ENCODE data around the gene SECISBP2L. TPM values are rescaled to one million over a fixed set of nuclear protein-coding genes. Genes with fewer than 3 reads are reported as not detected.
"Not testable (repeated sequence)": the region's sequence is repeated elsewhere in the genome, so short reads cannot be mapped to it uniquely, and the experiment has no call there.

Gene SECISBP2L
- total and polyA plus RNA-seq, 4 donors = 62.1 to 169 (median 85.7) TPM

GRCh38 chr15:49079340-49080039 is 33.2 kb upstream of the SECISBP2L start:
- Histone ChIP-seq H3K36me3 (ENCODE audit: control insufficient read depth, insufficient read depth, low read length) (no peaks in the 10 kb centered on the region), H3K9me3 (ENCODE audit: control insufficient read depth, insufficient read depth, low read length) (no peaks in the 10 kb centered on the region), H3K27ac (ENCODE audit: low read depth, low read length) (no peak overlapping the region), H3K4me3 (ENCODE audit: low read depth, low read length) (no peak overlapping the region), H3K4me1 (ENCODE audit: control insufficient read depth, insufficient read depth, low read length) (no peaks in the 10 kb centered on the region), H3K27me3 (ENCODE audit: control insufficient read depth, insufficient read depth, low read length) (no peaks in the 10 kb centered on the region)
- WGBS (ENCODE audit: insufficient coverage) = 85% methylated on average over 16 of the region's 23 CpGs
- DNase-seq (ENCODE audit: low read depth in 4 of 6, low spot score in 6 of 6) = no peak

GRCh38 chr15:49075881-49076280 is 29.6 kb upstream of the SECISBP2L start:
- DNase-seq (ENCODE audit: low read depth in 4 of 6, low spot score in 6 of 6) = no peak
- no peaks in the 10 kb centered on the region for H3K27me3 ChIP-seq (ENCODE audit: control insufficient read depth, insufficient read depth, low read length)
- H3K4me1 ChIP-seq (ENCODE audit: control insufficient read depth, insufficient read depth, low read length) = no peaks in the 10 kb centered on the region
- no peak overlapping the region for H3K27ac ChIP-seq (ENCODE audit: low read depth, low read length)
- H3K9me3 ChIP-seq (ENCODE audit: control insufficient read depth, insufficient read depth, low read length) = no peaks in the 10 kb centered on the region
- no peak overlapping the region for H3K4me3 ChIP-seq (ENCODE audit: low read depth, low read length)
- no peaks in the 10 kb centered on the region for H3K36me3 ChIP-seq (ENCODE audit: control insufficient read depth, insufficient read depth, low read length)

- not testable (repeated sequence) for H3K36me3 ChIP-seq (ENCODE audit: control insufficient read depth, insufficient read depth, low read length); H3K4me1 ChIP-seq (ENCODE audit: control insufficient read depth, insufficient read depth, low read length); DNase-seq (ENCODE audit: low read depth in 4 of 6, low spot score in 6 of 6); H3K4me3 ChIP-seq (ENCODE audit: low read depth, low read length); H3K9me3 ChIP-seq (ENCODE audit: control insufficient read depth, insufficient read depth, low read length); H3K27me3 ChIP-seq (ENCODE audit: control insufficient read depth, insufficient read depth, low read length); H3K27ac ChIP-seq (ENCODE audit: low read depth, low read length)
- 100% methylated on average over 1 of the region's 6 CpGs for WGBS (ENCODE audit: insufficient coverage)
Observed at GRCh38 chr15:49074589-49075287, 28.5 kb upstream of the SECISBP2L start.

GRCh38 chr15:49066372-49066771 is 20.1 kb upstream of the SECISBP2L start:
- Histone ChIP-seq H3K27ac (ENCODE audit: low read depth, low read length) (no peak overlapping the region), H3K36me3 (ENCODE audit: control insufficient read depth, insufficient read depth, low read length) (no peaks in the 10 kb centered on the region), H3K9me3 (ENCODE audit: control insufficient read depth, insufficient read depth, low read length) (no peaks in the 10 kb centered on the region), H3K4me1 (ENCODE audit: control insufficient read depth, insufficient read depth, low read length) (peaks cover 4% of the 10 kb centered on the region), H3K27me3 (ENCODE audit: control insufficient read depth, insufficient read depth, low read length) (no peaks in the 10 kb centered on the region), H3K4me3 (ENCODE audit: low read depth, low read length) (no peak overlapping the region)
- WGBS (ENCODE audit: insufficient coverage) = no CpG with 5 or more reads among the region's 2 CpGs
- no peak for DNase-seq (ENCODE audit: low read depth in 4 of 6, low spot score in 6 of 6)

- Histone ChIP-seq H3K9me3 (ENCODE audit: control insufficient read depth, insufficient read depth, low read length) (no peaks in the 10 kb centered on the region), H3K27me3 (ENCODE audit: control insufficient read depth, insufficient read depth, low read length) (no peaks in the 10 kb centered on the region), H3K27ac (ENCODE audit: low read depth, low read length) (no peak overlapping the region), H3K4me3 (ENCODE audit: low read depth, low read length) (no peak overlapping the region), H3K36me3 (ENCODE audit: control insufficient read depth, insufficient read depth, low read length) (no peaks in the 10 kb centered on the region), H3K4me1 (ENCODE audit: control insufficient read depth, insufficient read depth, low read length) (peaks cover 4% of the 10 kb centered on the region)
- no peak for DNase-seq (ENCODE audit: low read depth in 4 of 6, low spot score in 6 of 6)
- 81% methylated on average over 3 of the region's 3 CpGs for WGBS (ENCODE audit: insufficient coverage)
Observed at GRCh38 chr15:49064884-49065283, 18.6 kb upstream of the SECISBP2L start.

- DNase-seq (ENCODE audit: low read depth in 4 of 6, low spot score in 6 of 6) = no peak
- Histone ChIP-seq H3K4me1 (ENCODE audit: control insufficient read depth, insufficient read depth, low read length) (peaks cover 4% of the 10 kb centered on the region), H3K27me3 (ENCODE audit: control insufficient read depth, insufficient read depth, low read length) (no peaks in the 10 kb centered on the region), H3K9me3 (ENCODE audit: control insufficient read depth, insufficient read depth, low read length) (no peaks in the 10 kb centered on the region), H3K27ac (ENCODE audit: low read depth, low read length) (no peak overlapping the region), H3K36me3 (ENCODE audit: control insufficient read depth, insufficient read depth, low read length) (no peaks in the 10 kb centered on the region), H3K4me3 (ENCODE audit: low read depth, low read length) (no peak overlapping the region)
- WGBS (ENCODE audit: insufficient coverage) = no CpG with 5 or more reads among the region's 3 CpGs
Observed at GRCh38 chr15:49064281-49064653, 18.0 kb upstream of the SECISBP2L start.

- Histone ChIP-seq H3K27me3 (ENCODE audit: control insufficient read depth, insufficient read depth, low read length) (no peaks in the 10 kb centered on the region), H3K4me1 (ENCODE audit: control insufficient read depth, insufficient read depth, low read length) (peaks cover 4% of the 10 kb centered on the region), H3K9me3 (ENCODE audit: control insufficient read depth, insufficient read depth, low read length) (no peaks in the 10 kb centered on the region), H3K27ac (ENCODE audit: low read depth, low read length) (no peak overlapping the region), H3K36me3 (ENCODE audit: control insufficient read depth, insufficient read depth, low read length) (no peaks in the 10 kb centered on the region), H3K4me3 (ENCODE audit: low read depth, low read length) (no peak overlapping the region)
- 67% methylated on average over 11 of the region's 14 CpGs for WGBS (ENCODE audit: insufficient coverage)
- no peak for DNase-seq (ENCODE audit: low read depth in 4 of 6, low spot score in 6 of 6)
Observed at GRCh38 chr15:49063402-49064280, 17.4 kb upstream of the SECISBP2L start.

GRCh38 chr15:49062900-49063299 is 16.7 kb upstream of the SECISBP2L start:
- Histone ChIP-seq H3K27ac (ENCODE audit: low read depth, low read length) (no peak overlapping the region), H3K4me3 (ENCODE audit: low read depth, low read length) (no peak overlapping the region), H3K9me3 (ENCODE audit: control insufficient read depth, insufficient read depth, low read length) (no peaks in the 10 kb centered on the region), H3K27me3 (ENCODE audit: control insufficient read depth, insufficient read depth, low read length) (no peaks in the 10 kb centered on the region), H3K4me1 (ENCODE audit: control insufficient read depth, insufficient read depth, low read length) (peaks cover 4% of the 10 kb centered on the region), H3K36me3 (ENCODE audit: control insufficient read depth, insufficient read depth, low read length) (no peaks in the 10 kb centered on the region)
- no peak for DNase-seq (ENCODE audit: low read depth in 4 of 6, low spot score in 6 of 6)
- 70% methylated on average over 13 of the region's 13 CpGs for WGBS (ENCODE audit: insufficient coverage)

GRCh38 chr15:49060710-49061495 is 14.7 kb upstream of the SECISBP2L start:
- Histone ChIP-seq H3K4me3 (ENCODE audit: low read depth, low read length) (no peak overlapping the region), H3K27ac (ENCODE audit: low read depth, low read length) (no peak overlapping the region)
- 80% methylated on average over 1 of the region's 4 CpGs for WGBS (ENCODE audit: insufficient coverage)

More at GRCh38 chr15:49060710-49061495, 14.7 kb upstream of the SECISBP2L start:
- Histone ChIP-seq H3K4me1 (ENCODE audit: control insufficient read depth, insufficient read depth, low read length) (peaks cover 4% of the 10 kb centered on the region), H3K27me3 (ENCODE audit: control insufficient read depth, insufficient read depth, low read length) (no peaks in the 10 kb centered on the region), H3K36me3 (ENCODE audit: control insufficient read depth, insufficient read depth, low read length) (no peaks in the 10 kb centered on the region), H3K9me3 (ENCODE audit: control insufficient read depth, insufficient read depth, low read length) (no peaks in the 10 kb centered on the region)
- DNase-seq (ENCODE audit: low read depth in 4 of 6, low spot score in 6 of 6) = no peak

Data from spinal cord (tissue), 10 donors.